ENCODE measurements around the gene ABCA4. TPM values are rescaled to one million over a fixed set of nuclear protein-coding genes. Genes with fewer than 3 reads are reported as not detected.

The ABCA4 gene
- total RNA-seq, 1 donor from 2014 or later = 1.4 TPM

DNA sequence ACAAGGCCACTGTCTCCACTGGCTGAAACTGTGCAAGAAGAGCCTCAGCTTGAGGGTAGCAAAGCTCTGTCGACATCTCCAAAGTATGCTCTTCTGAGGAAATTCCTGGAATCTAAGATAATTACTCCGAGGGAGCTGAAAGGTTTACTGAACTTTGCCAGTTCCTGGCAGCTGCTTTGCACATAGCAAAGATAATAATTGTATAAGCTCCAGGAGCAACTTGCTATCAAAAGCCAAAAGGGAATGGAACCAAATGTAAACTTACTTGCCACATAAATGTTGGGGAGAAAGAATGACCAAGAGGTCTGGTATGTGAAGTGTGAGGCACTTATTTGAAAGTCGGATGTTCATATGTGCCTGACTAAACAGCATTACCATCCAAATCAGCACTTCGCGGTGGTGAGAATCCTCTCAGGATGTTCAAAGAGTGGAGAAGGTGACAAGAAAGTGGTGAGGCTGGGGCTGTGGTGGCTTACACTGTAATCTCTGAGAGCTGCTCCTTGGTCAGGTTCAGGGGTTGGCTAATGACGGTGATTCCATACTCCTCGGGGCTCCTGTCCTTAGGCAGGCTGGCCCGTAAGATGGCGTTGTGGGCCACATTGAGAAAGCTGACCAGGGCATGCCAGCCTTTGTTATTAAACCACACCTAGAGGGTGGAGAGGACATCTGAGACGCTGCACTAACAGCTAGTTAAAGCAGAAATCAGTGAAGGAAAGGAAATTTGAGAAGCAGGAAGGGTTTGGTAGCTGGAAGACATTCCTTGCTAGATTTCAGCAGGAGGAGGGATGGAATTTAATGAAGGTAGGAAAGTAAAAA lies 100.0 kb downstream of the ABCA4 start:
- no peak overlapping the region for H3K4me3 ChIP-seq
- no peak for DNase-seq
- TF ChIP-seq, protein P1, sequence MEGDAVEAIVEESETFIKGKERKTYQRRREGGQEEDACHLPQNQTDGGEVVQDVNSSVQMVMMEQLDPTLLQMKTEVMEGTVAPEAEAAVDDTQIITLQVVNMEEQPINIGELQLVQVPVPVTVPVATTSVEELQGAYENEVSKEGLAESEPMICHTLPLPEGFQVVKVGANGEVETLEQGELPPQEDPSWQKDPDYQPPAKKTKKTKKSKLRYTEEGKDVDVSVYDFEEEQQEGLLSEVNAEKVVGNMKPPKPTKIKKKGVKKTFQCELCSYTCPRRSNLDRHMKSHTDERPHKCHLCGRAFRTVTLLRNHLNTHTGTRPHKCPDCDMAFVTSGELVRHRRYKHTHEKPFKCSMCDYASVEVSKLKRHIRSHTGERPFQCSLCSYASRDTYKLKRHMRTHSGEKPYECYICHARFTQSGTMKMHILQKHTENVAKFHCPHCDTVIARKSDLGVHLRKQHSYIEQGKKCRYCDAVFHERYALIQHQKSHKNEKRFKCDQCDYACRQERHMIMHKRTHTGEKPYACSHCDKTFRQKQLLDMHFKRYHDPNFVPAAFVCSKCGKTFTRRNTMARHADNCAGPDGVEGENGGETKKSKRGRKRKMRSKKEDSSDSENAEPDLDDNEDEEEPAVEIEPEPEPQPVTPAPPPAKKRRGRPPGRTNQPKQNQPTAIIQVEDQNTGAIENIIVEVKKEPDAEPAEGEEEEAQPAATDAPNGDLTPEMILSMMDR (IDR thresholded peaks at IDR 0.05) = no peak
- H3K4me1 ChIP-seq = peaks cover 25% of the 10 kb centered on the region
- no peaks in the 10 kb centered on the region for H3K27me3 ChIP-seq
- peak overlapping the region; percentile 69 for H3K27ac ChIP-seq
- H3K36me3 ChIP-seq = no peaks in the 10 kb centered on the region
- peak; percentile 71 for ATAC-seq
- H3K9me3 ChIP-seq = no peaks in the 10 kb centered on the region
- intact Hi-C loops (cut with DNase I) = no loop called here

DNA sequence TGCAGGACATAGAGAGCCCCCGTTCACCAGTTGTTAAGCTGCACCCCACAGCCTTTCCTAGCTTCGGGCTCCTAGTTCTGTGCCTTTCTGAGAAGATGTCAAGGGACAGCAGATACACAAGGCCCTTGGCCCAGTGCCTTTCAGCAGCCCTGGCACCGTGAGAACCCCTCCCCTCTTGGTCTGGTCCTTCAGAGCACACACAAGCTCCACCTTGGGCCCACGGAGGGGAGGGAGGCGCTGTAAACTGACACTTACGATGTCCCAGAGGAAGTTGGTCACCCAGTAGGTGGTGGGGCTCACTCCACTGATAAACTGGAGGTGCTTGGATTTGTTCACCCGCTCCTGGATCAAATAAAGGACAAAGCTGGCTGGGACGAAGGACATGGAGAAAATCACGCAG lies 101.6 kb downstream of the ABCA4 start:
- Histone ChIP-seq H3K4me1 (peaks cover 18% of the 10 kb centered on the region), H3K36me3 (no peaks in the 10 kb centered on the region), H3K4me3 (no peak overlapping the region), H3K9me3 (no peaks in the 10 kb centered on the region), H3K27ac (no peak overlapping the region), H3K27me3 (no peaks in the 10 kb centered on the region)
- no peak for ATAC-seq
- intact Hi-C loops (cut with DNase I) = no loop called here
- DNase-seq = no peak
- TF ChIP-seq, protein P1 (IDR thresholded peaks at IDR 0.05) = no peak

DNA sequence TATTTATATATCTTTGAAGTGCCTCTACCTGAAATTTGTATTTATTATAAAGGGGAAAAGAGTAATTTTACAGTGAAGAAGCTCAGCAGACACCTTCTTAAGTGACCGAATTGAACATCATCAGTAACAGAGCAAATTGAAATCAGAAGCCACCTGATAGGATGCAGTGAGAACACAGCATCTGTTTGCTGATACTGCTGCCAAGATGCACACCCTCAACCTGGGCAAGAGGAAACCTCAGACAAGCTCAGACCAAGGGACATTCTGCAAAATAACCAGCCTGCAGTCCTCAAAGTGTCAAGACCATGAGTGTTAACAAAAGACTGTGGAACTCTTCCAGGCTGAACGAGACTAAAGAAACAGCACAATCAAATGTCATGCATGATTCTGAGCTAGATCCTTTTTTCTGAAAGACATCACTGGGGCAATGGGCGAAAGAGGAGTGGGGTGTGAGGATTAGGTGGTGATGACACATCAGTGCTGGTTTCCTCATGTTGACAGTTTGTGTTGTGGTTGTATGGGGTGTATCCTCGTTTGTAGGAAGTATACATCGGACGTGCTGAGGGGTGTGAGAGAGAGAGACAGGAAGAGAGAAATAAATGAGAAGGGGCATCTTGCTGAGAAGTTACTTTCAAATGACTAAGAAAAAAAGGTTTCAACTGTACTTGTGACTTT lies 103.7 kb downstream of the ABCA4 start:
- no peak for DNase-seq
- H3K36me3 ChIP-seq = no peaks in the 10 kb centered on the region

DNA sequence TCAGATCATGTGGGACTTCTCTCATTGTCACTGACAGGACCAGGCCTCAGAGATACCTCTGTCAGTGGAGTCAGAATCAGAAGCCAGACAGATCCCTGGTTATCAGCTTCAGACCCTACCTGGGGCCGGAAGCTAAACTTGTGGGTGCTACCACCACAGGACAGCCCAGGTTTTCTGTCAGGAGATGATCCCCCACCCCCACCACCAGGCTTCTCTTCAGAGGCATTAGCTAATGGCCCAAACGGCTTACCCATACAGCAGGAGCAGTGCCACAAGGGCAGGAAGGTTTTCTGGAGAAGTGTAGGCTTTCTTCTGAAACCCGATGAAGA lies 105.5 kb downstream of the ABCA4 start:
- DNase-seq = no peak
- peaks cover 4% of the 10 kb centered on the region for H3K4me1 ChIP-seq
- H3K27ac ChIP-seq = no peak overlapping the region
- H3K36me3 ChIP-seq = no peaks in the 10 kb centered on the region
- no peak overlapping the region for H3K4me3 ChIP-seq
- H3K27me3 ChIP-seq = no peaks in the 10 kb centered on the region
- TF ChIP-seq, protein P1 (IDR thresholded peaks at IDR 0.05) = no peak
- H3K9me3 ChIP-seq = no peaks in the 10 kb centered on the region
- ATAC-seq = no peak
- intact Hi-C loops (cut with DNase I) = no loop called here

More for the DNA sequence above, 103.7 kb downstream of the ABCA4 start:
- peaks cover 18% of the 10 kb centered on the region for H3K4me1 ChIP-seq
- H3K9me3 ChIP-seq = no peaks in the 10 kb centered on the region
- peak; percentile 17 for ATAC-seq
- no peak overlapping the region for H3K27ac ChIP-seq
- TF ChIP-seq, protein P1 (IDR thresholded peaks at IDR 0.05) = no peak
- intact Hi-C loops (cut with DNase I) = no loop called here
- no peak overlapping the region for H3K4me3 ChIP-seq
- no peaks in the 10 kb centered on the region for H3K27me3 ChIP-seq

GRCh38 chr1:94014635-94015488 lies 106.1 kb downstream of the ABCA4 start:
- Histone ChIP-seq H3K36me3 (no peaks in the 10 kb centered on the region), H3K9me3 (no peaks in the 10 kb centered on the region), H3K4me1 (no peaks in the 10 kb centered on the region), H3K27ac (no peak overlapping the region), H3K27me3 (no peaks in the 10 kb centered on the region), H3K4me3 (no peak overlapping the region)
- TF ChIP-seq, protein P1 (IDR thresholded peaks at IDR 0.05) = no peak
- intact Hi-C loops (cut with DNase I) = no loop called here
- ATAC-seq (no peak), DNase-seq (no peak)
